Gastrocnemius medialis (tissue), 4 donors: Measurements from ENCODE around the gene PDZRN4. TPM values are rescaled to one million over a fixed set of nuclear protein-coding genes. Genes with fewer than 3 reads are reported as not detected.

Source experiments
- ATAC-seq, 2 donors: fragments of 150-250 bp; one replicate each; pipeline ENCODE4 v1.9.1; 2016
- DNase-seq, 2 donors: peaks; one replicate each; pipeline ENCODE4 v3.0.0-alpha.2; 2019
- H3K27ac ChIP-seq, 4 donors: fragments of 200-600 bp; sonication (generic); 1 replicate in 1 of 4; 2 replicates in 3 of 4; pipeline ENCODE4 v1.5.1; 2016 to 2018; ENCODE audit warnings: mild to moderate bottlenecking in 2 of 4, moderate library complexity in 1 of 4
- H3K27me3 ChIP-seq, 3 donors: fragments of 200-600 bp; sonication (generic) in 2 of 3; 1 replicate in 1 of 3; 2 replicates in 2 of 3; pipeline versions ENCODE4 v1.5.1 to v1.6.0; 2016 to 2019; ENCODE audit warnings: mild to moderate bottlenecking in 1 of 3, moderate library complexity in 1 of 3
- H3K36me3 ChIP-seq, 2 donors: fragments of 200-600 bp; sonication (generic) in 1 of 2; one replicate each; pipeline ENCODE4 v1.5.1; 2017 to 2018
- H3K4me1 ChIP-seq, 2 donors: fragments of 200-600 bp; sonication (generic) in 1 of 2; one replicate each; pipeline ENCODE4 v1.5.1; 2016 to 2017; ENCODE audit warnings: mild to moderate bottlenecking in 2 of 2
- H3K4me3 ChIP-seq, 4 donors: fragments of 200-600 bp; sonication (generic) in 3 of 4; 1 replicate in 1 of 4; 2 replicates in 3 of 4; pipeline ENCODE4 v1.5.1; 2016 to 2019; ENCODE audit warnings: mild to moderate bottlenecking in 2 of 4
- H3K9me3 ChIP-seq, 3 donors: fragments of 200-600 bp; sonication (generic) in 2 of 3; 1 replicate in 1 of 3; 2 replicates in 2 of 3; pipeline ENCODE4 v1.5.1; 2016 to 2019
- CTCF ChIP-seq, 5 experiments: fragments of 450-650 bp in 3 of 5; fragments of 200-600 bp in 2 of 5; sonication (generic) in 2 of 5; IDR thresholded peaks in 4 of 5; conservative IDR thresholded peaks in 1 of 5; 1 replicate in 4 of 5; 2 replicates in 1 of 5; pipeline ENCODE4 v1.5.1; 2016 to 2019; ENCODE audit warnings: antibody characterized with exemption in 5 of 5, mild to moderate bottlenecking in 3 of 5, moderate library complexity in 3 of 5
- POLR2A ChIP-seq, 2 donors: fragments of 450-650 bp; IDR thresholded peaks; one replicate each; pipeline ENCODE4 v1.6.1; 2017; ENCODE audit warnings: antibody characterized with exemption in 2 of 2, mild to moderate bottlenecking in 2 of 2, moderate library complexity in 2 of 2
- in situ Hi-C, 4 donors: fragments of 200-750 bp; cut with MboI; loops; one replicate each; pipeline versions ENCODE4 v1.15.0 to v1.8.0; 2017; ENCODE audit warnings: low sequenced_read_pairs in 4 of 4
- intact Hi-C: fragments of 100-400 bp; cut with DNase I; formaldehyde crosslinking; loops from one replicate; pipeline ENCODE4 v1.15.1; 2023; ENCODE audit warnings: low total_unique reads
- total RNA-seq, 4 donors: library from RNA; depleted of rRNA; stranded (reverse); fragments of >200 nt; gene quantifications; one replicate each; pipeline versions ENCODE4 v1.1.0 to v1.2.3, GENCODE V29; 2016

The PDZRN4 gene
- total RNA-seq, 4 donors from 2014 or later, result 0.17 to 1.7 (median 0.64) TPM

- Histone ChIP-seq H3K27me3 (no peaks in the 10 kb centered on the region), H3K4me1 (no peaks in the 10 kb centered on the region), H3K4me3 (no peak overlapping the region), H3K36me3 (no peaks in the 10 kb centered on the region), H3K27ac (no peak overlapping the region), H3K9me3 (no peaks in the 10 kb centered on the region)
- TF ChIP-seq CTCF (IDR thresholded peaks at IDR 0.05 in 4 of 5, conservative IDR thresholded peaks at IDR 0.05 in 1 of 5), result no peak
- TF ChIP-seq POLR2A (IDR thresholded peaks at IDR 0.05), result no peak
- intact Hi-C loops (no loop called here), in situ Hi-C loops (no loop called here)
- ATAC-seq (peak; percentile 41 to 58), DNase-seq (peak; percentile 24 to 53)
Observed at GRCh38 chr12:41531147-41531829, 343.2 kb downstream of the PDZRN4 start.

- no peaks in the 10 kb centered on the region for H3K4me1 ChIP-seq
- H3K27ac ChIP-seq, result no peak overlapping the region
- no peaks in the 10 kb centered on the region for H3K36me3 ChIP-seq
- no peaks in the 10 kb centered on the region for H3K27me3 ChIP-seq
- intact Hi-C loops, result no loop called here
- TF ChIP-seq POLR2A (IDR thresholded peaks at IDR 0.05) (no peak), CTCF (IDR thresholded peaks at IDR 0.05 in 4 of 5, conservative IDR thresholded peaks at IDR 0.05 in 1 of 5) (no peak)
- DNase-seq, result no peak
- in situ Hi-C loops, result no loop called here
- H3K9me3 ChIP-seq, result no peaks in the 10 kb centered on the region
- H3K4me3 ChIP-seq, result no peak overlapping the region
- ATAC-seq, result no peak
Observed at GRCh38 chr12:41532072-41532471, 344.0 kb downstream of the PDZRN4 start.

GRCh38 chr12:41536813-41537490 is 348.8 kb downstream of the PDZRN4 start:
- H3K4me1 ChIP-seq, result no peaks in the 10 kb centered on the region
- intact Hi-C loops, result no loop called here
- H3K27me3 ChIP-seq, result no peaks in the 10 kb centered on the region
- H3K4me3 ChIP-seq, result no peak overlapping the region
- DNase-seq (no peak), ATAC-seq (no peak)
- no peak overlapping the region for H3K27ac ChIP-seq
- no peaks in the 10 kb centered on the region for H3K9me3 ChIP-seq
- no peak for TF ChIP-seq POLR2A (IDR thresholded peaks at IDR 0.05)
- no peak for TF ChIP-seq CTCF (IDR thresholded peaks at IDR 0.05 in 4 of 5, conservative IDR thresholded peaks at IDR 0.05 in 1 of 5)
- H3K36me3 ChIP-seq, result no peaks in the 10 kb centered on the region
- in situ Hi-C loops, result no loop called here

GRCh38 chr12:41537522-41537921 is 349.4 kb downstream of the PDZRN4 start:
- no peak overlapping the region for H3K4me3 ChIP-seq
- no peaks in the 10 kb centered on the region for H3K9me3 ChIP-seq
- no peaks in the 10 kb centered on the region for H3K36me3 ChIP-seq
- in situ Hi-C loops (no loop called here), intact Hi-C loops (no loop called here)
- H3K27me3 ChIP-seq, result no peaks in the 10 kb centered on the region
- H3K4me1 ChIP-seq, result no peaks in the 10 kb centered on the region
- DNase-seq, result no peak
- H3K27ac ChIP-seq, result no peak overlapping the region
- ATAC-seq, result no peak
- no peak for TF ChIP-seq POLR2A (IDR thresholded peaks at IDR 0.05)
- no peak for TF ChIP-seq CTCF (IDR thresholded peaks at IDR 0.05 in 4 of 5, conservative IDR thresholded peaks at IDR 0.05 in 1 of 5)
